ENCODE measurements around the gene COL9A1.

DNA sequence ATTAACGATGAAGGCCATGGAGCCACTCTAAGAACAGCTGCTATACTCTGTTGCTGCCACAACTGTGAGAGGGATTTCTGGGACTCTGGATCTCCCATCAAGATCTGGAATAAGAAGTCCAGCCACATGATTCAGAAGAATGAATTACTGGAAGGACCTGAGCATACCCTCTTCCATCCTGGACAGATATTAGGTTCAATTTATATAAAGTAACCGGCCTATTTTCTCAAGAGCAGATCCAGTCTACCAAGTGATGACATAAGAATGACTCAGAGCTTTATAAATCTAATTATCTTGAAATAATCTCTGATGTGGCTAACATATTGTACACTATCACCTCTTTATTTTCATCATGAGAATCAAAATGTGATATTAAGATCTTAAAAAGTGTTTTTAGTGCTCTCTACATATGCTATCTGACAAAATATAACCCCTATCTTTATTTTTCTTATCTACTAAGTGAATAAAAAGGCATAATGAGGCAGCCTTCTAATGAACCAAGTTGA lies 45.1 kb downstream of the COL9A1 start:
- TF ChIP-seq, protein P1, sequence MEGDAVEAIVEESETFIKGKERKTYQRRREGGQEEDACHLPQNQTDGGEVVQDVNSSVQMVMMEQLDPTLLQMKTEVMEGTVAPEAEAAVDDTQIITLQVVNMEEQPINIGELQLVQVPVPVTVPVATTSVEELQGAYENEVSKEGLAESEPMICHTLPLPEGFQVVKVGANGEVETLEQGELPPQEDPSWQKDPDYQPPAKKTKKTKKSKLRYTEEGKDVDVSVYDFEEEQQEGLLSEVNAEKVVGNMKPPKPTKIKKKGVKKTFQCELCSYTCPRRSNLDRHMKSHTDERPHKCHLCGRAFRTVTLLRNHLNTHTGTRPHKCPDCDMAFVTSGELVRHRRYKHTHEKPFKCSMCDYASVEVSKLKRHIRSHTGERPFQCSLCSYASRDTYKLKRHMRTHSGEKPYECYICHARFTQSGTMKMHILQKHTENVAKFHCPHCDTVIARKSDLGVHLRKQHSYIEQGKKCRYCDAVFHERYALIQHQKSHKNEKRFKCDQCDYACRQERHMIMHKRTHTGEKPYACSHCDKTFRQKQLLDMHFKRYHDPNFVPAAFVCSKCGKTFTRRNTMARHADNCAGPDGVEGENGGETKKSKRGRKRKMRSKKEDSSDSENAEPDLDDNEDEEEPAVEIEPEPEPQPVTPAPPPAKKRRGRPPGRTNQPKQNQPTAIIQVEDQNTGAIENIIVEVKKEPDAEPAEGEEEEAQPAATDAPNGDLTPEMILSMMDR (IDR thresholded peaks at IDR 0.05; ENCODE audit: poor library complexity): no peak
- TF ChIP-seq EZH2 (IDR thresholded peaks at IDR 0.05; ENCODE audit: borderline replicate concordance): no peak

Data from hepatocyte (in vitro differentiated cells).